H1 (cell line): ENCODE data around the gene MYO16. TPM values are rescaled to one million over a fixed set of nuclear protein-coding genes. Genes with fewer than 3 reads are reported as not detected.

Experiments
- CTCF ChIA-PET: fragments of 300-600 bp; sonication (Branson Sonifier 250); formaldehyde crosslinking; loops from one replicate; lab custom pipeline; 2021; ENCODE audit not compliant: partially characterized antibody; lab: Charles Lee
- POLR2A ChIA-PET: fragments of 300-600 bp; sonication (Branson Sonifier 250); formaldehyde crosslinking; loops from one replicate; lab custom pipeline; 2021; ENCODE audit warnings: inconsistent platforms; ENCODE audit not compliant: partially characterized antibody; lab: Charles Lee
- DNase-seq, 2 experiments: peaks; one replicate each; pipeline versions ENCODE4 v3.0.0 to v3.0.0-alpha.2; 2010 to 2022; ENCODE audit warnings: low spot score in 2 of 2, low read depth in 1 of 2, mixed read lengths in 1 of 2
- FAIRE-seq: peaks from 2 replicates; lab custom pipeline; 2011; peaks lifted over from hg19 to GRCh38; lab: Jason Lieb, UNC
- H2AFZ ChIP-seq: 2 replicates; pipeline ENCODE4 v1.8.1; 2012; ENCODE audit warnings: low read length, inconsistent platforms
- H2AK5ac ChIP-seq: 2 replicates; pipeline ENCODE4 v1.6.1; 2013; ENCODE audit warnings: low read depth, low read length
- H2BK120ac ChIP-seq: replicated peaks from 2 replicates; pipeline ENCODE3; 2013; ENCODE audit warnings: low read depth, low read length, inconsistent platforms
- H2BK12ac ChIP-seq: 2 replicates; pipeline ENCODE4 v1.6.1; 2013; ENCODE audit warnings: low read depth, low read length
- H2BK15ac ChIP-seq: 2 replicates; pipeline ENCODE4 v1.6.1; 2013; ENCODE audit warnings: low read length
- H2BK20ac ChIP-seq: 2 replicates; pipeline ENCODE4 v1.6.1; 2013; ENCODE audit warnings: low read length
- H2BK5ac ChIP-seq: 2 replicates; pipeline ENCODE4 v1.6.1; 2013; ENCODE audit warnings: low read depth, low read length
- H3K14ac ChIP-seq: 2 replicates; pipeline ENCODE4 v1.6.1; 2013; ENCODE audit warnings: inconsistent platforms; ENCODE audit not compliant: insufficient read length
- H3K18ac ChIP-seq: 2 replicates; pipeline ENCODE4 v1.6.1; 2013; ENCODE audit warnings: low read length; ENCODE audit errors: extremely low read depth
- H3K23ac ChIP-seq: 2 replicates; pipeline ENCODE4 v1.6.1; 2013; ENCODE audit warnings: inconsistent platforms; ENCODE audit not compliant: insufficient read length
- H3K23me2 ChIP-seq: 2 replicates; pipeline ENCODE4 v1.6.1; 2013; ENCODE audit warnings: low read depth, low read length
- H3K27ac ChIP-seq: 2 replicates; pipeline ENCODE4 v1.6.1; 2011; ENCODE audit warnings: low read depth, low read length, inconsistent platforms
- H3K27me3 ChIP-seq, 4 experiments: replicated peaks in 1 of 4; 1 replicate in 1 of 4; 2 replicates in 3 of 4; pipeline versions ENCODE4 v1.6.1 to v1.8.1; 2011 to 2013; ENCODE audit warnings: low read length in 3 of 4, mild to moderate bottlenecking in 3 of 4, inconsistent platforms in 2 of 4, mixed read lengths in 2 of 4, moderate library complexity in 1 of 4; ENCODE audit not compliant: control insufficient read depth in 3 of 4, insufficient read depth in 3 of 4; ENCODE audit errors: extremely low read depth in 1 of 4
- H3K36me3 ChIP-seq, 4 experiments: 2 replicates each; pipeline versions ENCODE4 v1.6.1 to v1.8.1; 2011 to 2013; ENCODE audit warnings: mild to moderate bottlenecking in 4 of 4, low read length in 3 of 4, moderate library complexity in 2 of 4, control low read depth in 1 of 4, inconsistent platforms in 1 of 4; ENCODE audit not compliant: insufficient read depth in 4 of 4, control insufficient read depth in 2 of 4
- H3K4ac ChIP-seq: replicated peaks from 2 replicates; pipeline ENCODE3; 2013; ENCODE audit warnings: low read length, low read depth, mixed read lengths, inconsistent platforms; ENCODE audit not compliant: insufficient read length
- H3K4me1 ChIP-seq, 4 experiments: replicated peaks in 1 of 4; 1 replicate in 1 of 4; 2 replicates in 3 of 4; pipeline versions ENCODE4 v1.6.1 to v1.8.1; 2011 to 2013; ENCODE audit warnings: low read length in 3 of 4, inconsistent platforms in 2 of 4, mixed read lengths in 1 of 4; ENCODE audit not compliant: insufficient read depth in 4 of 4, control insufficient read depth in 3 of 4
- H3K4me2 ChIP-seq, 2 experiments: 2 replicates each; pipeline versions ENCODE4 v1.6.1 to v1.8.1; 2011 to 2013; ENCODE audit warnings: low read depth in 2 of 2, low read length in 2 of 2, control low read depth in 1 of 2, inconsistent platforms in 1 of 2, mild to moderate bottlenecking in 1 of 2; ENCODE audit not compliant: insufficient read depth in 1 of 2
- H3K4me3 ChIP-seq, 4 experiments: fragments of 200-600, 300-600 bp in 1 of 4; sonication (generic), shearing (Covaris generic), sonication (Bioruptor Twin) in 1 of 4; 2 replicates each; pipeline versions ENCODE4 v1.5.1 to v1.8.1; 2011 to 2016; ENCODE audit warnings: low read length in 4 of 4, low read depth in 3 of 4, control low read depth in 2 of 4, inconsistent platforms in 2 of 4, mild to moderate bottlenecking in 2 of 4, mixed read lengths in 1 of 4, moderate library complexity in 1 of 4; ENCODE audit not compliant: insufficient read depth in 2 of 4; ENCODE audit errors: extremely low read depth in 1 of 4
- H3K56ac ChIP-seq: replicated peaks from 2 replicates; pipeline ENCODE3; 2013; ENCODE audit warnings: low read depth, mild to moderate bottlenecking, mixed read lengths, low read length, inconsistent platforms; ENCODE audit not compliant: insufficient read length
- H3K79me1 ChIP-seq: 2 replicates; pipeline ENCODE4 v1.6.1; 2013; ENCODE audit warnings: low read depth, low read length, control low read depth
- H3K79me2 ChIP-seq, 2 experiments: 2 replicates each; pipeline versions ENCODE4 v1.6.1 to v1.8.1; 2012 to 2013; ENCODE audit warnings: low read length in 2 of 2, mild to moderate bottlenecking in 2 of 2, inconsistent platforms in 1 of 2; ENCODE audit not compliant: insufficient read depth in 2 of 2, control insufficient read depth in 1 of 2
- H3K9ac ChIP-seq, 4 experiments: replicated peaks in 1 of 4; 1 replicate in 1 of 4; 2 replicates in 3 of 4; pipeline versions ENCODE4 v1.6.1 to v1.8.1; 2011 to 2013; ENCODE audit warnings: low read depth in 3 of 4, low read length in 3 of 4, control low read depth in 2 of 4, mild to moderate bottlenecking in 2 of 4, moderate library complexity in 2 of 4, inconsistent platforms in 1 of 4; ENCODE audit errors: extremely low read depth in 1 of 4
- H3K9me3 ChIP-seq, 2 experiments: 2 replicates each; pipeline versions ENCODE4 v1.6.1 to v1.8.1; 2012 to 2013; ENCODE audit warnings: mild to moderate bottlenecking in 2 of 2, moderate library complexity in 2 of 2, control low read depth in 1 of 2, inconsistent platforms in 1 of 2, low read depth in 1 of 2, low read length in 1 of 2, mixed read lengths in 1 of 2; ENCODE audit not compliant: insufficient read depth in 2 of 2
- H4K20me1 ChIP-seq, 2 experiments: replicated peaks in 1 of 2; 2 replicates each; pipeline versions ENCODE3 to v1.8.1; 2011 to 2013; ENCODE audit warnings: inconsistent platforms in 2 of 2, low read length in 2 of 2, mild to moderate bottlenecking in 1 of 2; ENCODE audit not compliant: insufficient read depth in 2 of 2, control insufficient read depth in 1 of 2
- H4K5ac ChIP-seq: 2 replicates; pipeline ENCODE4 v1.6.1; 2013; ENCODE audit warnings: low read length, low read depth, mixed read lengths, inconsistent platforms; ENCODE audit not compliant: insufficient read length
- H4K8ac ChIP-seq: 2 replicates; pipeline ENCODE4 v1.8.0; 2013; ENCODE audit warnings: mild to moderate bottlenecking, moderate library complexity, low read length, inconsistent platforms; ENCODE audit not compliant: insufficient read depth; ENCODE audit errors: extremely low read depth
- H4K91ac ChIP-seq: replicated peaks from 2 replicates; pipeline ENCODE3; 2013; ENCODE audit warnings: low read length, mixed read lengths, inconsistent platforms; ENCODE audit not compliant: insufficient read length
- BACH1 ChIP-seq: IDR thresholded peaks from 2 replicates; pipeline ENCODE4 v1.6.1; 2012; ENCODE audit warnings: low read length, improper control_type of control experiment
- CBX8 ChIP-seq: fragments of 300-800, 300-1000 bp; sonication (generic); IDR thresholded peaks from 2 replicates; pipeline ENCODE4 v1.7.1; 2016; ENCODE audit warnings: low read depth, low read length, borderline replicate concordance
- CHD1 ChIP-seq: IDR thresholded peaks from 2 replicates; pipeline ENCODE4 v1.6.1; 2012; ENCODE audit warnings: low read depth, low read length, improper control_type of control experiment
- EGR1 ChIP-seq: IDR thresholded peaks from 2 replicates; pipeline ENCODE4 v1.6.1; 2011; ENCODE audit warnings: low read depth, low read length, borderline replicate concordance
- GABPA ChIP-seq: IDR thresholded peaks from 2 replicates; pipeline ENCODE4 v1.6.1; 2011; ENCODE audit warnings: mild to moderate bottlenecking, low read length, moderate library complexity, borderline replicate concordance; ENCODE audit not compliant: insufficient read depth
- HDAC6 ChIP-seq: IDR thresholded peaks from one replicate; pipeline ENCODE4 v1.7.1; 2012; ENCODE audit warnings: low read depth, mild to moderate bottlenecking, inconsistent platforms, low read length, moderate library complexity
- JUN ChIP-seq: IDR thresholded peaks from 2 replicates; pipeline ENCODE4 v1.6.1; 2011; ENCODE audit warnings: low read depth, mild to moderate bottlenecking, improper control_type of control experiment, low read length
- KDM4A ChIP-seq: IDR thresholded peaks from one replicate; pipeline ENCODE4 v1.7.1; 2012; ENCODE audit warnings: low read depth, mild to moderate bottlenecking, moderate library complexity, low read length, inconsistent platforms; ENCODE audit not compliant: severe bottlenecking
- NANOG ChIP-seq: IDR thresholded peaks from 2 replicates; pipeline ENCODE4 v1.6.1; 2011; ENCODE audit warnings: low read length, low read depth, mild to moderate bottlenecking, inconsistent platforms; ENCODE audit not compliant: insufficient read depth, poor library complexity, severe bottlenecking
- POLR2A ChIP-seq, 2 experiments: IDR thresholded peaks; 1 replicate in 1 of 2; 2 replicates in 1 of 2; pipeline ENCODE4 v1.6.1; 2011; ENCODE audit warnings: low read depth in 2 of 2, low read length in 2 of 2, mild to moderate bottlenecking in 2 of 2; ENCODE audit errors: control extremely low read depth in 1 of 2
- POU5F1 ChIP-seq: IDR thresholded peaks from 2 replicates; pipeline ENCODE4 v1.6.1; 2011; ENCODE audit warnings: low read depth, mild to moderate bottlenecking, low read length, moderate library complexity
- SIRT6 ChIP-seq: IDR thresholded peaks from one replicate; pipeline ENCODE4 v1.7.1; 2012; ENCODE audit warnings: low read length, inconsistent platforms
- SP4 ChIP-seq: IDR thresholded peaks from 2 replicates; pipeline ENCODE4 v1.6.1; 2012; ENCODE audit warnings: low read length, inconsistent platforms
- SUZ12 ChIP-seq: fragments of 200-600 bp; sonication (generic); IDR thresholded peaks from 2 replicates; pipeline ENCODE4 v1.6.1; 2012; ENCODE audit warnings: mild to moderate bottlenecking, inconsistent platforms, low read length, moderate library complexity, mixed read lengths
- TEAD4 ChIP-seq: IDR thresholded peaks from 2 replicates; pipeline ENCODE4 v1.6.1; 2012; ENCODE audit warnings: low read depth, low read length, inconsistent platforms, mixed read lengths
- polyA plus RNA-seq, 7 experiments: library from polyadenylated mRNA; depleted of rRNA in 3 of 7; stranded (reverse) in 5 of 7; unstranded in 2 of 7; fragments of >200 nt in 5 of 7; fragments of 200-250 nt in 2 of 7; gene quantifications; 1 replicate in 5 of 7; 2 replicates in 1 of 7; 4 replicates in 1 of 7; pipeline versions ENCODE4 v1.2.1 to v1.2.3, GENCODE V29; 2011 to 2013; ENCODE audit warnings: missing spikeins in 2 of 7, mixed read lengths in 2 of 7
- total RNA-seq: library from RNA; stranded (reverse); fragmentation: NEBNext Ultra II Directional; extraction: Animal tissue kit (Norgen Biotek cat#: 25700); gene quantifications from 2 replicates; pipeline ENCODE4 v1.2.1, GENCODE V29; 2021

MYO16 gene
- total and polyA plus RNA-seq, 2 of the 8 experiments (the other 6 are each of a cell fraction or from before 2014, with no cell fraction given): 0.02 to 0.22 TPM

DNA sequence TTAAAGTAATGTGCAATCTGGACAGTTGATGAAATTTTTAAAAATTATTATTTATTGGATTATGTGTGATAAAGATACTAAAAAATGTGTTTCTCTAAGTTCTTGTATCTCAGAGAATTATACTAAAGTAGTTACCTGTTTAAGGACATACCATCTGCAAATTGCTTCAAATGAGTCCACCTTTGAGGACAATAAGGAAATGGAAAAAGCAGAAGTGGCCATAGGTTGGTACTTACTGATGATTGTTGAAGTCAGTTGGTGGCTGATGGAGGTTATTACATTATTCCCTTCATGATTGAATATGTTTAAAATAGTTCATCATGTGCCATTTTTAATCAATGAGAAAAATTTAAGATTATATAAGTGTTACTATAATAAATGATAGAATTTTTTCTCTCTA, 367.0 kb downstream of the MYO16 start:
- TF ChIP-seq POU5F1 (no peak), NANOG (no peak), EGR1 (no peak), SUZ12 (no peak), CHD1 (no peak), POLR2A (IDR thresholded peaks at IDR 0.05; ENCODE audit: control extremely low read depth in 1 of 2, low read depth in 2 of 2, low read length in 2 of 2) (no peak), HDAC6 (no peak), SP4 (no peak), GABPA (no peak), JUN (no peak), TEAD4 (no peak), BACH1 (no peak), CBX8 (no peak), SIRT6 (no peak), KDM4A (no peak)
- H3K56ac ChIP-seq: no peak overlapping the region
- no peaks in the 10 kb centered on the region for H3K36me3 ChIP-seq
- H3K27ac ChIP-seq: no peak overlapping the region
- no peaks in the 10 kb centered on the region for H3K4me1 ChIP-seq
- H2AK5ac ChIP-seq: no peak overlapping the region
- no peak overlapping the region for H2BK120ac ChIP-seq
- ChIA-PET POLR2A (no interaction called here), CTCF (no interaction called here)
- no peak overlapping the region for H2AFZ ChIP-seq
- H3K9ac ChIP-seq: no peak overlapping the region
- H2BK15ac ChIP-seq: no peak overlapping the region
- no peaks in the 10 kb centered on the region for H4K20me1 ChIP-seq
- H3K14ac ChIP-seq: no peak overlapping the region
- no peak overlapping the region for H2BK5ac ChIP-seq
- DNase-seq (no peak), FAIRE-seq (no peak)
- no peak overlapping the region for H2BK20ac ChIP-seq
- no peak overlapping the region for H3K4me2 ChIP-seq
- H3K9me3 ChIP-seq: no peaks in the 10 kb centered on the region
- no peaks in the 10 kb centered on the region for H3K27me3 ChIP-seq
- H4K5ac ChIP-seq: no peak overlapping the region
- no peak overlapping the region for H3K4me3 ChIP-seq
- H4K8ac ChIP-seq: no peak overlapping the region
- H3K79me1 ChIP-seq: no peaks in the 10 kb centered on the region
- no peak overlapping the region for H4K91ac ChIP-seq
- H3K18ac ChIP-seq: no peak overlapping the region
- no peaks in the 10 kb centered on the region for H3K79me2 ChIP-seq
- H3K4ac ChIP-seq: no peak overlapping the region
- no peaks in the 10 kb centered on the region for H3K23me2 ChIP-seq
- H3K23ac ChIP-seq: no peak overlapping the region
- no peak overlapping the region for H2BK12ac ChIP-seq
